Stimulated activated CD8-positive, alpha-beta memory T cell treated with anti-CD3 and anti-CD28 coated beads, Interleukin-7, amount 100 ng/mL, for 1 hour (primary cell): ENCODE measurements around the gene ANKRD63.

Experiments
- DNase-seq, 2 donors: peaks; one replicate each; pipeline ENCODE4 v3.0.0-alpha.2; 2020; ENCODE audit warnings: low read depth in 2 of 2

The ANKRD63 gene

DNA sequence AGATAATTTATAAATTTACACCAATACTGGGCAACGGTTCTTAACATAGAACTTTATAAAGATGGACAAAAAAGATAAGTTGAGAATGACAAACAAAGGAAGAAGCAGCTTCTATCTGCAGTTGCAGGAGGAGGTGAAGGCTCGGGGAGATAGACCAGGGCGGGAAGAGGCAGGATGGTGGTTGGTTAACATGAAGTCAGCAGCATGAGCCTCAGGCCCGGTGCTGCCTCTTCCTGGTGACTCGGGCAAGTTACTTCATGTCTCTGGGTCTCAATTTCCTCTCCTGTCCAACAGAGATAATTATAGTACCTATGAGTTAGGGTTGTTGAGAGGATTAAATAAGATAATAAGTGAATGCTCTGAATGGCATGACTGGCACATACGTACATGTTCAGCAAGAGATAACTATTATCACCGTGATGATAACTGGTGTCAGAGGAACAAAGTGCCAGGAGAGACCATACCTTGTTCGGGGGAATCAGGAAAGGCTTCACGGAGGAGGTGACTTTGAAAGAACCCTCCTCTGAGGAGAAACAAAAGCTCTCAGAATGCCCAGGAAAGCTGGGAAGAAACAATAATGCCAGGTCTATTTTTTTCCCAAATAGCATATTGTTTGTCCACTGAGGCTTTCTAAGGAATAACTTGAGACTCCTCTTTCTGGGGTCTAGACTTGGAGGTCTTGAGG is 39.6 kb downstream of the ANKRD63 start:
- no peak for DNase-seq

DNA sequence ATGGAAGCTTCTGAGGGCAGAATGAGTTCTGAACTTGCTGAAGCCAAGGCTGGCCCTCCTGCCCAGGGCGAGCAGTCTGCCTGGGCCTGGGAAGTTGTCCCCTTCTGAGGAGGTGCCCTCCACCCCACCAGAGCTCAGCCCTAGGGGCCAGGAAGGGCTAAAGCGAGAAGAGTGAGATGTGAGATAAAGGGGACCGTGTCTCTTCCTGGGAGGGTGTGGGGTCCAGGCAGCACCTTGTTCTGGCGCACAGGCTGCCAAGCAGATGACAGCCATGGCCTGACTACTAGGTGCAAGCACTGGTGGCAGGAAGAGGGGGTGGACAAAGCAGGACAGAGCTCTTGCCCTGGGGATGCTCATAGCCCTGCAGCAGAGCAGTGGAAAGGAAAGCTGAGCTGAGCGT is 40.3 kb downstream of the ANKRD63 start:
- no peak for DNase-seq

DNA sequence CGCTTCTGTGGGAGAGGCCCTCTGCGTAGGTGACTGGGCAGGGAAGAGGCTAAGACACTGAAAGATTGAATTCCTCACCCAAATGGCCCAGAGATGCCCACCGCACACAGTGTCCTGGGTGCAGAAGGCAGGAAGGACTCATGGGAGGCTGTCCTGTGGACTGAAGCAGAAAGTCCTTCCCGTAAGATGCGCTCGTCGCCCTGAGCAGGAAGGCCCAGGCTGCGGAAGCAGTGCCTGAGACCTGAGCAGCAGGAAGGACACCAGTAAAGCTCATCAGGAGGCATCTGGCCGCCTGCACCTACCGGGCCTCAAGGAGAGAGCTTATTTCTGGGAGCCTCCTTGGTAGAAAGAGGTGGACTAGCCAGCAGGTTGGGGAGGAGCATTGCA is 40.7 kb downstream of the ANKRD63 start:
- no peak for DNase-seq

DNA sequence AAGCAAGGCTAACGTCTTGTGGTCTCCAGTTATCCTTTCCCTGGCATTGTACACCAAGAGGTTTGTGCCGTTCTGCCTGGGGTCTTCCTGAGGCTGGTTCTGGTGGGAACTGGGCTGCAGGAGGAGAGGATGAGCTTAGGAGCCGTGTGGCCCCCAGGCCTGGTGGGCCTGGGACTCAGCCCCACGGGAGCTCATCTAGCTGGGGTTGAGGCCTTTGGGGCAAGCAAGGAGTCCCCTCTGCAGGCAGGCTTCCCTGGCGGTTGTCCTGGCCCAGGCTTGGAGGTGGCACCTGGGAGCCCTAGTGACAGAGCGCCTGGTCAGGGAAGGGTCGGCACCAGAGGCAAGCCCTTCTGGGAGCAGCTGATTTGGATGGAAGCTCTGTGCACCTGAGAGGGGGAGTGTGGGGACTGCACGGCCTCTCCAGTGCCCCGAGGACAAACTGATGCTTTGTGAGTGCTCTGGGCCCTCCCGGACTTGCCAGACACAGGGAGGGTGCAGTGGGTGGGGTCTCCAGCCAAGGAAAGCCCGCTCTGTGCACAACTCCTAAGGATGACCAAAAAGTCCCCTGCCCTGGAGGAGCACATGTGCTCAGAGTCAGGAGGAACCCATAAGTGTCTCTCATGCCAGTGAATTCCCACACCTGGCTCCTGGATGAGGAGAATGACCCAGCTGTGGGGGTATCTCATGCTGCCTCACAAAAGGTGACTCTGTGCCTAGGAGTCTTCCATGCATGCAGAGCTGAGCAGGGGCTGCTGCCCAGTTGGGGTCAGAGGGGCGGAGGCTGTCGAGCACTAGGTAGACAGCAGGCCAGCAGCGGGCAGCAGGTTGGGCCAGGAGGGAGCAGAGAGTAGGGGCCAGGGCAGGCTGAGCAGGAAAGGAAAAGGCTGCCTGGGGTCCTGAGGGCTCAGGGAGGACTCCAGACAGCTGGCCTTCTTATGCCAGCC is 41.3 kb downstream of the ANKRD63 start:
- DNase-seq, result no peak

DNA sequence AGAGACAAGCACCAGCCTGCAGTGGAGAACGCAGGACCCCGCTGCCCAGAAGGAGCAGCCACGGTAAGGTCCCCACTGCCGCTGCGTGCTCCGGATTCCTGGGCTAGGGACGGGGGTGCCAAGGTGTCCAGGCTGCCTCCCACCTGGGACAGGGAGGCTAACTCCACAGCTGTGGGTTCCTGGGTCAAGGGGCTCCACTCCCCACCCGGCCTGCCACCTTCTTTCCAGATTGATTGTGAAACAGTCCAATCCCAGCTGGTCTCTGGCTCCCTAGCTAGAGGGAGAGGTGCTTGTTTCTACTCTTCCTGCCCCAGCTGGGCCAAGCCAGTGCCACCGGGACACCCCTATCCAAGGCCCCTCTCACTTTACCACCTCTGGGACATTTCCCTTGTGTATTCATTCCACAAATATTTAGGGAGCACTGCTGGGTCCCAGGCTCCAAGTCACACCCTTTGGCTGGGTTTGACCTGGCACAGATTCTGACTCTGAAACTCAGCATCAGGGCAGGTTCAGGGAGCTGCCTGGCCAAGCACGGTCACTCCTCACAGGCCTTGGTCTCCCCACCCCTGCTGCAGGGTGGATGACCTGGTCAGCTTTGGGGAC is 42.1 kb downstream of the ANKRD63 start:
- no peak for DNase-seq

DNA sequence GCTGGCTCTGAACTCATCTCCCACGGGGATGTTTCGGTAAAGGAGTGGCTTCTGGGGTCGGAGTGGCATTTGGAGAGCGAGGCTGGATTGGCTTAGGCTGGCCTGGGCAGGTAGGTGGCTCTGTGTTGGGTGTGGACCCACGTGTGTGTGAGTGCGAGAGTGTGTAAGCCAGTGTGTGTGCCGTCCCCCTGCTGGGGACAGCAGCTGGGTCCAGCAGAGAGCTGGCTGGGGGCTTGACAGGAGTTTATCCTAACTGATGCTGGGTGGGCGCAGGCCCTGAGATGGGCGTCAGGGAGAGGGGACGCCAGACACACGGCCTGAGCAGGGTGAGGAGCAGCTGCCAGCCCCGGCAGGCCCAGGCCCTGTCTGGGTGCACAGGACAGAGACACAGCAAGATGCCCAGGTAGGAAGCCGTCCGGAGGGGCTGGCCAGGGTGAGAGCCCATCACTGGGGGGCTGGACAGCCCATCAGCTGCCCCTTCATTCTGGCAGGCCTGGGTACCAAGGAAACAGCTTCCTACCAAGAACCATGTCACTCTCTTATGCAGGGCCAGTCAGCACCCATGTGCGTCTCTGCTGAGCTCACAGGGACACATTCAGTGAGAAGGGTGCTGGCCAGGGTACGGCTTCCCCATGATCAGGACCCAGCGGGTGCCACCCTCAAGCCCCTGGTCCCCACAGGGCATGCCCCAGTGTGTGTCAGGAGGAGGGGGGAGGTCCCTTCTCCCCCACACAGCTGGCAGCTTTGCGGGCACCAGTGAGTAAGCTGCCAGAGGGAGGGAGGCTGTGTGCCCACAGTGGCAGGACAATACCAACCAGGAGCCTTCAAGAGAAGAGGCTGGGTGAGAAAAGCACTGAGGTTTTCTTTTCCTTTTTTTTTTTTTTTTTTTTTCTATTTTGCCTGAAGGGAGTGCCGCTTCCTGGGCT is 42.9 kb downstream of the ANKRD63 start:
- DNase-seq, result no peak

DNA sequence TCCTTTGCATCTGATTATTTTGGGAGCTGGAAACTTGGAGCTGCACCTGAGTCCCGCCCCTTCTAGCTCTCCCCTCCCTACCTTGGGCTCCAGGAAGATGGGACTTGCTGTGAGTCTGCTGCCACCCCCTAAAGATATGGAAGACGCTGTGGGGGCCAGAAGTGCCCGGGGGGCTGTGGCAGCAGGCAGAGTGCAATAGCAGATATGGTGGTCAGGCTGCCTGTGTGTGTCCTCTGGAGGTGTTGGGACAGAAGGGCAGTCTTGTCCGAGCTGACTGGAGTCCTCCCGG is 43.5 kb downstream of the ANKRD63 start:
- no peak for DNase-seq

DNA sequence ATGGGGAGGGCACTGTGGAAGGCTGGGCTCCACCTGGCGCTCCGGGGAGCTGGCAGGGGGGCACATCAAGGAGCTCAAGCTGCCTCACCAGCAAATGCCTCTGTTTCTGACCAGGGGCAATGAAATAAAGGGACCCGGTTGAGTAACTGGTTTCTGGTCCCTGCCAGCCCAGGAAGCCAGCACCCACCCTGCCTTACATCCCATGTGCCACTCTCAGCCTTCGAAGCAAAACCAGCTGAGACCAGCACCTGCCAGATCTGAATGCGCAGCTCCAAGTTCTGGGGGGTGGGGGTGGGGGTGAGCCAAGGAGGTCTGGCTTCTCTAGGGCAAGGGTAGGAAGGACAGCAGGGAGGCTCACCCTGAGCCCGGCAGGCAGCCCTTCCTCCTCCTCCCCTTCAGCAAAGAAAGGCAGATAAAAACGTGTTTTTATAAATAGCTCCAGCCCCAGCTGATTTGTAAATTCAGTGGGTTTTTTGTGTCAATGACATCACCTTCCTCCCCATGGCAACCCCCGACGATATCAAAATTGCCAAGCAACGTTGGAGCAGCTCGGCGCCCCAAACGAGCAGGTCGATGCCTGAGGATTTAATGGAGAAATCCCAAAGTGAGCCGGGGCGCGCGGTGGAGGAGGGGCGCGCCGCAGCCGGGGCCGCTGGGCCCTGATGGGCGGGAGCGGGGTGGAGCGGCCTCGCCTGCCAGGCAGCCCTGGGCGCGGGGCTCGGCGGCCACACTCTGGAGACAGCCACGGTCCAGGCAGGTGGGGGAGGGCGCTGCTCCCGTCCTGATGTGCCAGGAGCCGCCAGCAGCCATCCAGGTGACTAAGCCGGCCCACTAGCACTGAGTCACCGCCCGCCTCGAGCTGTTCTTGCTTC is 44.1 kb downstream of the ANKRD63 start, which contains the start of gene PAK6:
PAK6 (plus strand) TSS at position 532 of the 872 bp plus-strand sequence. CDS start 25,723 bp downstream, outside the sequence.
- no peak for DNase-seq

DNA sequence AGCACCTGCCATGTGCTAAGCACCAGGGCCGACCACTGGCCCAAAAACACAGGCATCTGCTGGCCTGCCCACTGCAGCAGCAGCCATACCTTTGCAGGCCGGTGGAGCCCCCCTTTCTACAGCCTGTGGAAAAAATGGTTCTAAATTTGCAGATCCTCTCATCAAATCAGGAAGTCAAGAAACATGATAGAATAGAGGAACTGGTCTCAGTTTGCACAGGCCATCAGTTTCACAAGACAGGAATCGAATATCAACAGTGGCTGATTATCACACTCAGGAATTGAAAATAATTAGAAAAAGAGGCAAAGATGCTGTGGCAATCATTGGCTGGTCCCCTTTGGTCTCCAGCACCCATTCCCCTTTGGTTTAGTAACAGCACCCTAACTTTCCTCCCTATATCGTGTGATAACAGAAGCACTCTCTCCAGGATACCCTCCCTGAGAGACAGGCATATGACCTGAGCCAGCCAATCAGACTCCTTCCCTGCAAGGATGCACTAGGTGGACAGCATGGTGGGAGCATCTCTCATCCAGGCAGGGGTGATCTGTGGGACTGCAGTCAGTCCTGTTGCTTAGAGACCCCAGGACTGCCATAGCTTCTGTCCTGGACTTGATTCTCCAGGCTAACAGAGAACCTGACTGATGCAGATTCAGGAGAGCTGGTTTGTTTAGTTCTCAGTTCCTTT is 47.5 kb downstream of the ANKRD63 start:
- no peak for DNase-seq

DNA sequence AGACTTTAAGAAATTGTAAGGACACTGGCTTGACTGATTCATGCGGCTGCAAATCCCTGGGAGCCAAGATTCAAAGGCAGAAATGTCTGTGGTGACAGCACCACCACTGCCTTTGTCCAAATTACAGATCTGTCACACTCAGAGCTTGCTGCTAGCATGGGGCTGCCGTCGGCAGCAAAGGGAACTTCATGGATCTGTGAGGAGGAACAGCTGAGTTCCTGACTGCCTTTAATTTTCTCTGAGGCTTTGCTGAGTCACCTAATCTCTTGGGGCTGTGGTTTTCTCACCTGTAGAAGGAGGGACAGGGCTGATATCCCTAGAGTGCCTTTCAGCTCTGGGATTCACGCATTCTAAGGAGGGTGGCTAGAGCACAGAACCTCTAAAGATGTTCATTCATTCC is 48.1 kb downstream of the ANKRD63 start:
- DNase-seq, result no peak

DNA sequence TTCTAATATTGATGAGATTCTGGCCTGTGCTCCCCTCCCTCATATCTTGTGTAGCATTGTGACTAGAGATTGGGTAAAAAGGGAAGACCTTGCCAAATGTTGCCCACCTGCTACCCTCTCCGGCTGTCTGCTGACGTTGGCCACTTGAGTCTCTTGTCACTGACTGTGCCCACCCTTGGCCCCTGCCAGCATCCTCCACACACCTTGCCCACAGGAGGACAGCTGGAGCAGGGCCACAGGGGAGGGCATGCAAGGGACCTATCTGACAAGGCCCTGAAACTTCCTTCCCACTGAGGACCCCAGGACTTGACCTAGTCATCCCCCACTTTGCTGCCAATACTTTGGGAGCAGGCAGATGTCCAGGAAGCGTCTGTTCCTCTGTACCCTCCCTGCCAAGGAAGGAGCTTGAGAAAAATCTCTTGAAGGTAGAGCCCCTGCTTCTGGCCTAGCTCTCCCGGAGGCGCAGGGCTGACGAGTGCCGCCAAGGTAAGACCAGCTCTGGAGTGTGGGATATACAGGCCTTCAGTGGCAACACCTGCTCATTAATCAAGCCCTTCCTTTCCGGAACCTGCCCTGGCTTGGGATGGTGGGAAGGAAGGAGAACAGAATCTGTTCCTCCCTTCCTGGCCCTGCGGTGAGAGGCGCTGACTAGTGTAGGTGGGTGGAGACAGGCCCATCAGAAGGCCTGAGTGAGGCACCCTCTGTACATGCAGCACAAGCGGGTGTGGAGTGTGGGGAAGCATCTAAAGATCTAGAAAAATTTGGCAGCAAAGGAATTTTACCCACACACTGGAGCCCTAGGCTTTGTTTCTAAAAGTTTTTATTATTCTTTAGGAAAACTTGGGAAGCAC is 48.9 kb downstream of the ANKRD63 start:
- DNase-seq, result no peak

DNA sequence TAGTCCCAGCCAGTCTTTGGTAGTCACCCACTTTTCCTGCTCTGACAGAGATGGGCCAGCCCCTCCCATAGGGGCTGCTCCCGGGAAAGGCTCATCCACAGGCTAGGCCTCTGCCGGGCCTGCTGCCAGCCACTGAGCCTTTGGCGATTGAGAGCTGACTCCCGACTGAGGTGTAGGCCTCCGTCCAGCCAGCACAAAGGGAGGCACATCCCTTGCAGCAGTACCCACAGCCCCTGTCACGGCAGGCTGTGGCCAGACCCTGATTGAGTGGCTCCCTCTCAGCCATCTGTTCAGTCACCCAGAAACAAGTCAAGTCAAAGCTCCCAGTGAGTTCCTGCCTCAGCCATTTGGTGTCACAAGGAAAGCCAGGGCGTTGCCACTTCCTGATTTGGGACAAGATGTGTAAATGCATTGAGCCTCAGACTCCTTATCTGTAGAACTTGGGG is 50.2 kb downstream of the ANKRD63 start:
- DNase-seq, result no peak
